Vagina (tissue), 2 donors: ENCODE measurements around the gene MRPL52.

ENCODE experiments used
- CTCF ChIP-seq, 3 experiments: fragments of 450-650 bp in 2 of 3; fragments of 200-600 bp in 1 of 3; sonication (generic) in 1 of 3; IDR thresholded peaks; one replicate each; pipeline ENCODE4 v1.5.1; 2017 to 2019; ENCODE audit warnings: antibody characterized with exemption in 3 of 3, mild to moderate bottlenecking in 2 of 3, moderate library complexity in 2 of 3
- POLR2AphosphoS5 ChIP-seq, 2 donors: sonication (generic); formaldehyde crosslinking; IDR thresholded peaks; one replicate each; pipeline ENCODE4 v1.9.0; 2017; ENCODE audit warnings: antibody characterized with exemption in 2 of 2, mild to moderate bottlenecking in 2 of 2, low read depth in 1 of 2; ENCODE audit not compliant: insufficient read depth in 1 of 2

- TF ChIP-seq CTCF (IDR thresholded peaks at IDR 0.05) (no peak), POLR2AphosphoS5 (IDR thresholded peaks at IDR 0.05; ENCODE audit: insufficient read depth in 1 of 2, low read depth in 1 of 2) (no peak)
Observed at GRCh38 chr14:22864979-22865378, 35.3 kb downstream of the MRPL52 start.
